Measurements from ENCODE around the gene TLE4.
"Not testable (repeated sequence)": the region's sequence is repeated elsewhere in the genome, so short reads cannot be mapped to it uniquely, and the experiment has no call there.

The TLE4 gene

GRCh38 chr9:79571309-79572031 is at the start of gene TLE4:
TLE4 (plus strand) TSS chr9:79571965; CDS start chr9:79572791, 826 bp downstream.
- H3K9ac ChIP-seq (ENCODE audit: low read length) = peak within 1 kb of the TSS; percentile 90
- no peaks in the 10 kb centered on the region for H3K36me3 ChIP-seq (ENCODE audit: control insufficient read depth, insufficient read depth, low read length, severe bottlenecking)
- H3K27me3 ChIP-seq (replicated peaks; ENCODE audit: control insufficient read depth, insufficient read depth, low read length) = peaks cover 8% of the 10 kb centered on the region
- peak within 1 kb of the TSS; percentile 94 for H3K4me3 ChIP-seq (ENCODE audit: low read length)
- H3K9me3 ChIP-seq (ENCODE audit: control insufficient read depth, low read length) = no peaks in the 10 kb centered on the region
- DNase-seq (ENCODE audit: low read depth) = peak; percentile 100
- H3K4me1 ChIP-seq (ENCODE audit: control insufficient read depth, insufficient read depth, low read length) = peaks cover 13% of the 10 kb centered on the region

- Histone ChIP-seq H3K4me1 (ENCODE audit: control insufficient read depth, insufficient read depth, low read length) (no peaks in the 10 kb centered on the region), H3K27me3 (replicated peaks; ENCODE audit: control insufficient read depth, insufficient read depth, low read length) (no peaks in the 10 kb centered on the region), H3K36me3 (ENCODE audit: control insufficient read depth, insufficient read depth, low read length, severe bottlenecking) (no peaks in the 10 kb centered on the region), H3K9ac (ENCODE audit: low read length) (no peak overlapping the region), H3K4me3 (ENCODE audit: low read length) (no peak overlapping the region), H3K9me3 (ENCODE audit: control insufficient read depth, low read length) (peaks cover 10% of the 10 kb centered on the region)
- no peak for DNase-seq (ENCODE audit: low read depth)
Measured at GRCh38 chr9:79522793-79523192, 49.0 kb upstream of the TLE4 start.

- Histone ChIP-seq H3K36me3 (ENCODE audit: control insufficient read depth, insufficient read depth, low read length, severe bottlenecking) (no peaks in the 10 kb centered on the region), H3K4me1 (ENCODE audit: control insufficient read depth, insufficient read depth, low read length) (no peaks in the 10 kb centered on the region), H3K9ac (ENCODE audit: low read length) (no peak overlapping the region), H3K4me3 (ENCODE audit: low read length) (no peak overlapping the region), H3K27me3 (replicated peaks; ENCODE audit: control insufficient read depth, insufficient read depth, low read length) (no peaks in the 10 kb centered on the region), H3K9me3 (ENCODE audit: control insufficient read depth, low read length) (peaks cover 10% of the 10 kb centered on the region)
- DNase-seq (ENCODE audit: low read depth) = peak; percentile 33
Measured at GRCh38 chr9:79524266-79524665, 47.5 kb upstream of the TLE4 start.

- no peaks in the 10 kb centered on the region for H3K36me3 ChIP-seq (ENCODE audit: control insufficient read depth, insufficient read depth, low read length, severe bottlenecking)
- H3K4me1 ChIP-seq (ENCODE audit: control insufficient read depth, insufficient read depth, low read length) = no peaks in the 10 kb centered on the region
- no peak overlapping the region for H3K9ac ChIP-seq (ENCODE audit: low read length)
- peaks cover 10% of the 10 kb centered on the region for H3K9me3 ChIP-seq (ENCODE audit: control insufficient read depth, low read length)
- DNase-seq (ENCODE audit: low read depth) = no peak
- H3K4me3 ChIP-seq (ENCODE audit: low read length) = no peak overlapping the region
- no peaks in the 10 kb centered on the region for H3K27me3 ChIP-seq (replicated peaks; ENCODE audit: control insufficient read depth, insufficient read depth, low read length)
Measured at GRCh38 chr9:79526149-79526672, 45.6 kb upstream of the TLE4 start.

- no peak overlapping the region for H3K9ac ChIP-seq (ENCODE audit: low read length)
- no peak for DNase-seq (ENCODE audit: low read depth)
- no peaks in the 10 kb centered on the region for H3K36me3 ChIP-seq (ENCODE audit: control insufficient read depth, insufficient read depth, low read length, severe bottlenecking)
Measured at GRCh38 chr9:79535534-79535933, 36.2 kb upstream of the TLE4 start.

GRCh38 chr9:79537838-79538237 is 33.9 kb upstream of the TLE4 start:
- Histone ChIP-seq H3K36me3 (ENCODE audit: control insufficient read depth, insufficient read depth, low read length, severe bottlenecking) (no peaks in the 10 kb centered on the region), H3K27me3 (replicated peaks; ENCODE audit: control insufficient read depth, insufficient read depth, low read length) (peaks cover 3% of the 10 kb centered on the region), H3K4me3 (ENCODE audit: low read length) (no peak overlapping the region), H3K9ac (ENCODE audit: low read length) (no peak overlapping the region), H3K4me1 (ENCODE audit: control insufficient read depth, insufficient read depth, low read length) (no peaks in the 10 kb centered on the region), H3K9me3 (ENCODE audit: control insufficient read depth, low read length) (peaks cover 3% of the 10 kb centered on the region)
- DNase-seq (ENCODE audit: low read depth) = no peak

More at GRCh38 chr9:79535534-79535933, 36.2 kb upstream of the TLE4 start:
- Histone ChIP-seq H3K4me3 (ENCODE audit: low read length) (no peak overlapping the region), H3K4me1 (ENCODE audit: control insufficient read depth, insufficient read depth, low read length) (no peaks in the 10 kb centered on the region), H3K9me3 (ENCODE audit: control insufficient read depth, low read length) (peaks cover 3% of the 10 kb centered on the region), H3K27me3 (replicated peaks; ENCODE audit: control insufficient read depth, insufficient read depth, low read length) (peaks cover 3% of the 10 kb centered on the region)

- no peak overlapping the region for H3K4me3 ChIP-seq (ENCODE audit: low read length)
- no peak for DNase-seq (ENCODE audit: low read depth)
- no peak overlapping the region for H3K9ac ChIP-seq (ENCODE audit: low read length)
- H3K9me3 ChIP-seq (ENCODE audit: control insufficient read depth, low read length) = no peaks in the 10 kb centered on the region
- no peaks in the 10 kb centered on the region for H3K4me1 ChIP-seq (ENCODE audit: control insufficient read depth, insufficient read depth, low read length)
- H3K27me3 ChIP-seq (replicated peaks; ENCODE audit: control insufficient read depth, insufficient read depth, low read length) = peaks cover 3% of the 10 kb centered on the region
- no peaks in the 10 kb centered on the region for H3K36me3 ChIP-seq (ENCODE audit: control insufficient read depth, insufficient read depth, low read length, severe bottlenecking)
Measured at GRCh38 chr9:79542735-79543620, 28.8 kb upstream of the TLE4 start.

- H3K9me3 ChIP-seq (ENCODE audit: control insufficient read depth, low read length); H3K4me1 ChIP-seq (ENCODE audit: control insufficient read depth, insufficient read depth, low read length); H3K4me3 ChIP-seq (ENCODE audit: low read length); H3K9ac ChIP-seq (ENCODE audit: low read length); DNase-seq (ENCODE audit: low read depth); H3K36me3 ChIP-seq (ENCODE audit: control insufficient read depth, insufficient read depth, low read length, severe bottlenecking); H3K27me3 ChIP-seq (replicated peaks; ENCODE audit: control insufficient read depth, insufficient read depth, low read length): not testable (repeated sequence)
Measured at GRCh38 chr9:79544375-79544774, 27.4 kb upstream of the TLE4 start.

- Histone ChIP-seq H3K9me3 (ENCODE audit: control insufficient read depth, low read length) (peaks cover 18% of the 10 kb centered on the region), H3K36me3 (ENCODE audit: control insufficient read depth, insufficient read depth, low read length, severe bottlenecking) (no peaks in the 10 kb centered on the region), H3K9ac (ENCODE audit: low read length) (no peak overlapping the region), H3K4me1 (ENCODE audit: control insufficient read depth, insufficient read depth, low read length) (no peaks in the 10 kb centered on the region), H3K27me3 (replicated peaks; ENCODE audit: control insufficient read depth, insufficient read depth, low read length) (peaks cover 5% of the 10 kb centered on the region), H3K4me3 (ENCODE audit: low read length) (no peak overlapping the region)
- DNase-seq (ENCODE audit: low read depth) = no peak
Measured at GRCh38 chr9:79551586-79551985, 20.2 kb upstream of the TLE4 start.

- Histone ChIP-seq H3K36me3 (ENCODE audit: control insufficient read depth, insufficient read depth, low read length, severe bottlenecking) (no peaks in the 10 kb centered on the region), H3K27me3 (replicated peaks; ENCODE audit: control insufficient read depth, insufficient read depth, low read length) (peaks cover 5% of the 10 kb centered on the region), H3K4me1 (ENCODE audit: control insufficient read depth, insufficient read depth, low read length) (no peaks in the 10 kb centered on the region), H3K4me3 (ENCODE audit: low read length) (no peak overlapping the region), H3K9me3 (ENCODE audit: control insufficient read depth, low read length) (peaks cover 18% of the 10 kb centered on the region), H3K9ac (ENCODE audit: low read length) (no peak overlapping the region)
- DNase-seq (ENCODE audit: low read depth) = no peak
Measured at GRCh38 chr9:79551994-79552393, 19.8 kb upstream of the TLE4 start.

- peaks cover 12% of the 10 kb centered on the region for H3K9me3 ChIP-seq (ENCODE audit: control insufficient read depth, low read length)
- peaks cover 5% of the 10 kb centered on the region for H3K27me3 ChIP-seq (replicated peaks; ENCODE audit: control insufficient read depth, insufficient read depth, low read length)
- no peak overlapping the region for H3K4me3 ChIP-seq (ENCODE audit: low read length)
- DNase-seq (ENCODE audit: low read depth) = no peak
- H3K36me3 ChIP-seq (ENCODE audit: control insufficient read depth, insufficient read depth, low read length, severe bottlenecking) = no peaks in the 10 kb centered on the region
- no peaks in the 10 kb centered on the region for H3K4me1 ChIP-seq (ENCODE audit: control insufficient read depth, insufficient read depth, low read length)
- no peak overlapping the region for H3K9ac ChIP-seq (ENCODE audit: low read length)
Measured at GRCh38 chr9:79555474-79556089, 16.2 kb upstream of the TLE4 start.

Data from adipocyte (in vitro differentiated cells).